Ishikawa (cell line): Measurements from ENCODE around the gene DBX2.

ENCODE experiments used
- RAD21 ChIP-seq: IDR thresholded peaks from 2 replicates; pipeline ENCODE4 v1.6.1; 2012; ENCODE audit warnings: low read depth
- TF ChIP-seq, protein P1 (sequence below): IDR thresholded peaks from 2 replicates; pipeline ENCODE4 v1.6.1; 2012

GRCh38 chr12:45088608-45089007, 37.7 kb upstream of the DBX2 start:
- TF ChIP-seq, protein P1, sequence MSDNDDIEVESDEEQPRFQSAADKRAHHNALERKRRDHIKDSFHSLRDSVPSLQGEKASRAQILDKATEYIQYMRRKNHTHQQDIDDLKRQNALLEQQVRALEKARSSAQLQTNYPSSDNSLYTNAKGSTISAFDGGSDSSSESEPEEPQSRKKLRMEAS: no peak
- no peak for TF ChIP-seq RAD21
